Measurements from ENCODE around the gene LRP1B. TPM values are rescaled to one million over a fixed set of nuclear protein-coding genes. Genes with fewer than 3 reads are reported as not detected.

Gene LRP1B
- total RNA-seq, 1 donor from 2014 or later, result 1.7 TPM

- Mint-ChIP-seq H3K4me3 (no peak overlapping the region), H3K27ac (no peak overlapping the region), H3K4me1 (no peaks in the 10 kb centered on the region), H3K27me3 (ENCODE audit: low read depth) (no peaks in the 10 kb centered on the region), H3K36me3 (no peaks in the 10 kb centered on the region), H3K9me3 (no peaks in the 10 kb centered on the region)
- DNase-seq (ENCODE audit: low spot score in 2 of 2, unreplicated experiment in 2 of 2), result no peak
- TF ChIP-seq CTCF (IDR thresholded peaks at IDR 0.05; ENCODE audit: unreplicated experiment), result no peak
Observed at GRCh38 chr2:141105763-141106162, 1025.1 kb downstream of the LRP1B start.

GRCh38 chr2:141103216-141103615 is 1027.6 kb downstream of the LRP1B start:
- H3K4me3 Mint-ChIP-seq, result no peak overlapping the region

GRCh38 chr2:141079231-141079630 is 1051.6 kb downstream of the LRP1B start:
- Mint-ChIP-seq H3K4me1 (no peaks in the 10 kb centered on the region), H3K4me3 (no peak overlapping the region), H3K27ac (no peak overlapping the region), H3K9me3 (no peaks in the 10 kb centered on the region), H3K27me3 (ENCODE audit: low read depth) (no peaks in the 10 kb centered on the region), H3K36me3 (no peaks in the 10 kb centered on the region)
- DNase-seq (ENCODE audit: low spot score in 2 of 2, unreplicated experiment in 2 of 2), result no peak
- no peak for TF ChIP-seq CTCF (IDR thresholded peaks at IDR 0.05; ENCODE audit: unreplicated experiment)

More at GRCh38 chr2:141103216-141103615, 1027.6 kb downstream of the LRP1B start:
- Mint-ChIP-seq H3K9me3 (no peaks in the 10 kb centered on the region), H3K4me1 (no peaks in the 10 kb centered on the region), H3K36me3 (no peaks in the 10 kb centered on the region), H3K27ac (no peak overlapping the region), H3K27me3 (ENCODE audit: low read depth) (no peaks in the 10 kb centered on the region)
- DNase-seq (ENCODE audit: low spot score in 2 of 2, unreplicated experiment in 2 of 2), result no peak
- TF ChIP-seq CTCF (IDR thresholded peaks at IDR 0.05; ENCODE audit: unreplicated experiment), result no peak

GRCh38 chr2:141075753-141076152 is 1055.1 kb downstream of the LRP1B start:
- no peak for DNase-seq (ENCODE audit: low spot score in 2 of 2, unreplicated experiment in 2 of 2)
- Mint-ChIP-seq H3K4me3 (no peak overlapping the region), H3K36me3 (no peaks in the 10 kb centered on the region), H3K27ac (no peak overlapping the region), H3K4me1 (no peaks in the 10 kb centered on the region), H3K9me3 (no peaks in the 10 kb centered on the region), H3K27me3 (ENCODE audit: low read depth) (no peaks in the 10 kb centered on the region)
- no peak for TF ChIP-seq CTCF (IDR thresholded peaks at IDR 0.05; ENCODE audit: unreplicated experiment)

GRCh38 chr2:141068053-141068682 is 1062.6 kb downstream of the LRP1B start:
- TF ChIP-seq CTCF (IDR thresholded peaks at IDR 0.05; ENCODE audit: unreplicated experiment), result no peak
- no peaks in the 10 kb centered on the region for H3K27me3 Mint-ChIP-seq (ENCODE audit: low read depth)
- DNase-seq (ENCODE audit: low spot score in 2 of 2, unreplicated experiment in 2 of 2), result no peak
- H3K36me3 Mint-ChIP-seq, result no peaks in the 10 kb centered on the region
- H3K4me3 Mint-ChIP-seq, result no peak overlapping the region
- no peaks in the 10 kb centered on the region for H3K9me3 Mint-ChIP-seq
- no peak overlapping the region for H3K27ac Mint-ChIP-seq
- H3K4me1 Mint-ChIP-seq, result peaks cover 7% of the 10 kb centered on the region

GRCh38 chr2:141065042-141065441 is 1065.8 kb downstream of the LRP1B start:
- Mint-ChIP-seq H3K27ac (no peak overlapping the region), H3K4me3 (no peak overlapping the region)
- no peak for TF ChIP-seq CTCF (IDR thresholded peaks at IDR 0.05; ENCODE audit: unreplicated experiment)

More at GRCh38 chr2:141065042-141065441, 1065.8 kb downstream of the LRP1B start:
- no peaks in the 10 kb centered on the region for H3K36me3 Mint-ChIP-seq
- no peak for DNase-seq (ENCODE audit: low spot score in 2 of 2, unreplicated experiment in 2 of 2)
- no peaks in the 10 kb centered on the region for H3K9me3 Mint-ChIP-seq
- H3K4me1 Mint-ChIP-seq, result peaks cover 7% of the 10 kb centered on the region
- no peaks in the 10 kb centered on the region for H3K27me3 Mint-ChIP-seq (ENCODE audit: low read depth)
